Pulmonary artery endothelial cell (primary cell): ENCODE measurements around the gene SLC8B1. TPM values are rescaled to one million over a fixed set of nuclear protein-coding genes. Genes with fewer than 3 reads are reported as not detected.

Source experiments
- DNase-seq: peaks from one replicate; pipeline ENCODE4 v3.0.0-alpha.2; 2011; ENCODE audit warnings: low read depth, low spot score
- total RNA-seq: library from RNA; depleted of rRNA; stranded (reverse); fragments of >200 nt; gene quantifications from 2 replicates; pipeline ENCODE4 v1.2.3, GENCODE V29; 2014

The SLC8B1 gene
- 10.4 and 27.0 TPM in 2 replicates for total RNA-seq

- peak; percentile 26 for DNase-seq
Observed at GRCh38 chr12:113334786-113335539, at the start of gene SLC8B1. TSS of gene SLC8B1 (minus strand) at chr12:113335109. CDS start at chr12:113332878, 2,231 bp downstream.

- no peak for DNase-seq
Observed at GRCh38 chr12:113382206-113382605, 47.3 kb upstream of the SLC8B1 start.

GRCh38 chr12:113381220-113381619 lies 46.3 kb upstream of the SLC8B1 start:
- no peak for DNase-seq

- DNase-seq: no peak
Observed at GRCh38 chr12:113378291-113378690, 43.4 kb upstream of the SLC8B1 start.

- no peak for DNase-seq
Observed at GRCh38 chr12:113374823-113375428, 40.0 kb upstream of the SLC8B1 start.

- DNase-seq: no peak
Observed at GRCh38 chr12:113373969-113374368, 39.1 kb upstream of the SLC8B1 start.

GRCh38 chr12:113373440-113373839 lies 38.5 kb upstream of the SLC8B1 start:
- DNase-seq: no peak

- no peak for DNase-seq
Observed at GRCh38 chr12:113372371-113372770, 37.5 kb upstream of the SLC8B1 start.

- DNase-seq: no peak
Observed at GRCh38 chr12:113371808-113372207, 36.9 kb upstream of the SLC8B1 start.

- no peak for DNase-seq
Observed at GRCh38 chr12:113370923-113371682, 36.2 kb upstream of the SLC8B1 start.

GRCh38 chr12:113369391-113369985 lies 34.6 kb upstream of the SLC8B1 start:
- DNase-seq: no peak

GRCh38 chr12:113368331-113368730 lies 33.4 kb upstream of the SLC8B1 start:
- DNase-seq: no peak

GRCh38 chr12:113366827-113367226 lies 31.9 kb upstream of the SLC8B1 start:
- no peak for DNase-seq

- DNase-seq: no peak
Observed at GRCh38 chr12:113365639-113366395, 30.9 kb upstream of the SLC8B1 start.

GRCh38 chr12:113364698-113365097 lies 29.8 kb upstream of the SLC8B1 start:
- DNase-seq: no peak

GRCh38 chr12:113361574-113362370 lies 26.9 kb upstream of the SLC8B1 start:
- DNase-seq: no peak

GRCh38 chr12:113359939-113360748 lies 25.2 kb upstream of the SLC8B1 start:
- no peak for DNase-seq

- no peak for DNase-seq
Observed at GRCh38 chr12:113359133-113359938, 24.4 kb upstream of the SLC8B1 start.
